Cardiac septum (tissue), 1 donor: ENCODE results near the gene TRIM29. TPM values are rescaled to one million over a fixed set of nuclear protein-coding genes. Genes with fewer than 3 reads are reported as not detected.

Source experiments
- DNase-seq: peaks from one replicate; pipeline ENCODE4 v3.0.0-alpha.2; 2020; ENCODE audit warnings: low spot score
- intact Hi-C: fragments of 100-400 bp; cut with DNase I; formaldehyde crosslinking; loops from one replicate; pipeline ENCODE4 v1.14.0; 2022
- total RNA-seq: library from RNA; stranded (reverse); fragmentation: NEBNext Ultra II Directional; extraction: Animal tissue kit (Norgen Biotek cat#: 25700); gene quantifications from one replicate; pipeline ENCODE4 v1.2.1, GENCODE V29; 2021
- donor health status: DM: no; HTN: no; CAD: no.

The TRIM29 gene
- total RNA-seq, 1 donor from 2014 or later, result not detected

DNA sequence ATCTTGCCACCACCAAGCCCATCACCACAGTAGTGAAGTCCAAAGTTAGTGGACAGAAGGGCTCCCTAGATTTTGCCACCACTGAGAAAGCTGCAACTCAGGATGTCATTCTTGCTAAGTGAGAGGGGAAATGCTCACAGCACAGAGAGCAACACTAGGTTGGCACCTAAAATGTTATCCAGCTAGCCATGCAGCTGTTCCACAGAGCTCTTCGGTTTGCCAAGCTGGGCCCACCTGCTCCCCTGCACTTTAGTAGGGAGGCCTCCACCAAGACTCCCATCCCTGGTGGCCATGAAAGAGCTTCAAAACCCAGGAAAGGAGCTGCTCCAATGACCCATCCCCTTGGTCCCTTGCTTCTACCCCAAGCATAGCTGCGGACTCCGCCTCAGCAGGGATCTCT, 63.8 kb downstream of the TRIM29 start:
- no peak for DNase-seq
- intact Hi-C loops, result no loop called here

DNA sequence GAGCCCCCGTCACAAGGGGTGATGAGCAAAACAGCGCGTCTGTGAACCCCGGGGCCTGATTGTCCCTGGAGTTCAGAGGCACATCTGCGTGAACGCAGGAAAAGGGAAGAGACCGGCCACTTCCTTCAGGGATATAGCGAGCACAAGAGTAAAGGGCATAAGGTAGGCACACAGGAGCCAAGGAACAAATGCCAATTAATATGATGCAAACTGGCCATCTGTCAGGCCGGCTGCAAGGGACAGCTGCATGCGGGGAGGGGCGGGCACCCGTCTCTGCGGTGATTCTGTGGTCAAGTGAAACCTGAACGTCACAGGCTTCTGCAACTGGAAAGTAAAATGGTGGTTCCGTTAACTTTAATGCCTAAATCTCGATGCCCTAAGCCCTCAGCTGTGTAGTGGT, 64.7 kb downstream of the TRIM29 start:
- no peak for DNase-seq
- intact Hi-C loops, result no loop called here

DNA sequence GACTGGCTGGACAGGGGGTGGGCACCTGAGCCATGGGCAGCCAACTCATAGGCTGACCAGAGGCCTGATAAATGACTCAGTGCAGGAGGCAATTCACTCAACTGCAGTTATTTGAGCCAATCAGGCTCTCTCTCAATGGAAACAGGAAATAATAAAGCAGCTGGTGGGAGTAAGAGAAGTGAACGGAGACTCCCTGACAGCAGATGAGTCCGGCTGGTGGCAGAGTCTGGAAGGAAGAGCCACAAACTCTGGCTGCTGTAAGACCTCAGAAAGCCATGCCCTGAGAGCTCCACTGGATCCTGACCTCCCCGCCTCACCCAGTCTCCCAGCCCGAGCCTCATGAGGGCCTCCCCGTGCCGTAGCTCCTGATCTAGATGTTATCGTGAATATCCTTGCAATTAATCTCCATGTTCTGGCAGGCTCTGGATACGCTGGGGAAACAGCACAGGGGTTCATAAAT, 69.8 kb downstream of the TRIM29 start:
- DNase-seq, result no peak
- intact Hi-C loops, result no loop called here

DNA sequence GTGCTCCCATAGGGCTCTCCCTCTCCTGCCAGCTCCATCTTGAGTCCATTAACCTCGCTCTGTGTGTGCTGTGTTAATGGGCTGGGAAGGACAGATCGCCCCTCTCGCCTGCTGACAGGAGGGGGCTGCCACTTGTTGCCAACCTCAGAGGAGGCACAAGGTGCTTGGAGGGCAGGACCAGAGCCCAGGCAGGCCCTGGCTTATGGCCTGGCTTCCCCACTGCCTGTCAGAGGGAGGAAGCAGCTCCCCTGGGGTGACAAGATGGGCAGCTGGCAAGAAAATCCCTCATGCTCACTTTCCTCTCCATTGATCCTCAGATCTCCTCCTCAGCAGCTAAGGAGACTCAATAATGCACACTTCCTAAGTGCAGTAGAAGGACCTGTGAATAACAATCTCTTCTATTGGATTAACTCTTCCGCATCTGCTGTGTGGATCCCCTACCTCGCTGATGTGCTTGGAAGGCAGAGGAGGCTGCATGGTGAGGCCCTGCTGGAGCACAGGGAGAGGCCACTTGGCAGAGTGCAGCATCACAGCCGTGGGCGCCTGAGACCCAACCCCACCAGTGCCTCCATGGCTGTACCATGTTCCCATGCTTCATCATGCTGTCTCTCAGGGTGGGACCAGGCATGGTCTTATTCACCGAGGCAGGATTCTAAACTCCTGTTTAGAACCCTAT, 70.3 kb downstream of the TRIM29 start:
- intact Hi-C loops, result no loop called here
- no peak for DNase-seq

DNA sequence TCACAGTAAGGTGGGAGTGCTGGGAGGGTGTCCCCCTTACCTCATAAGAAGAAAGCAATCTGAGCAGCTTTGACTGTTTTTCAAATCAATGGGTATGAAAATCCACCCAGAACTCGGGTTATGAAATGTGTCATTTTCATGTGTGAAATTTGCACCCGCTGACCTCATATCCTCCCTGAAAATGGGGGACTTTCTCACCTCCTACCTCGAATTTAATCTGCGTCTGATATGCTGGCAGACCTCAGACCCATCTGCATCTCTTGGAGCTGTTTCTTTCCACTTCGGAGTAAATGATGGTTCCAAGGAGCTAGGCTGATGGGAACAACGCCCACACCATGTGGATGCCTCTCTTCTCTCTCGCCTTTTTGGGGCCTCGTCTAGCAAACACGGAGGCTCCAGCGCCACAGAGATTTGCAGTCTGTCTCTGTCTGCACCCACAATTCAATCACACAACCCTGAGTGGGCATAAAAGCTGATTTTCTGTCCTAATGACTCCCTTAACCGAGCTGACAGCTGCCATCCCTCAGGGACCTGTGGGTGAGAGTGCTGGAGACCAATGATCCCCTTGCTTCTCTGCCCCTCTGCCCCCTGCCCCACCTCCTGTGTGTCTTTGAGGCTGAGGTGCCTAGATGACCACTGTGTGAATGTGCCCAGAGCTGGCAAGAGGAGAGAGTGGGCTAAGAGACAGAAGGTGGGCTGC, 71.0 kb downstream of the TRIM29 start:
- intact Hi-C loops, result no loop called here
- DNase-seq, result no peak

DNA sequence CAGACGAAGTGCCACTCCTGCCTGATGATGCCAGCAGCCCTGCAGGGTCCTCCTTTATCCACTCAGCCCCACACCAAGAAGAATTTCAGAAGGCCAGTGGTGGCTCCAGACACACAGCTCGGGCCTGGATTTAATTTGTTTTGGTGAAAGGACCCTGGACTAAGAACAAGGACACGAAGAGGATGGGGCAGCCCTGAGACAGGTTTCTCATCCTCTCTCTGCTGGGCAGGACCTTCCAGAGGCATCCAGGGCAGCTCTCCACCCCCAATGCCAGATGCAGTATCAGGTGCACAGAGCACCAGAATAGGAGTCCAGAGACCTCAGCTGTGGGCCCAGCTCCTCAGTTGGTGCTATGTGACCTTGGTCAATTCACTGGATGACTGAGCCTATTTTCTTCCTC, 72.0 kb downstream of the TRIM29 start:
- DNase-seq, result no peak
- intact Hi-C loops, result no loop called here

DNA sequence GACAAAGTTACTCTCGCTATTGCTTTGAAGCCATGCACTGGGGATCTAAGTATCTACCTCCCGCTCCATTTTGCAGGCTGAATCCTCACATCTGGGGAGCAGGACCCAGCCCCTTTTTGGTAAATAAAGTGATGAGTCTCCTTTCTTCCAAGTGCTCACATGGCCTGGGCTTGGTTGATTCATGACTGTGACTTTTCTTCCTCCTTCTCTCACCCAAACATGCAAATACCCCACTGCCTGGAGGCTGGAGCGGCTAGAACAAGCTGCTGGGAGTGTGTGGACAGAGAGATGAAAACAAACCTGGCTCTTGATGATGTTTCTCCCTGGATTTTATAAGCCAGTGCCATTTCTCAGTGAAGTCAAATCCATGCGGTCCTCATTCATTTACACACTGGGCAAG, 72.7 kb downstream of the TRIM29 start:
- no peak for DNase-seq
- intact Hi-C loops, result no loop called here

DNA sequence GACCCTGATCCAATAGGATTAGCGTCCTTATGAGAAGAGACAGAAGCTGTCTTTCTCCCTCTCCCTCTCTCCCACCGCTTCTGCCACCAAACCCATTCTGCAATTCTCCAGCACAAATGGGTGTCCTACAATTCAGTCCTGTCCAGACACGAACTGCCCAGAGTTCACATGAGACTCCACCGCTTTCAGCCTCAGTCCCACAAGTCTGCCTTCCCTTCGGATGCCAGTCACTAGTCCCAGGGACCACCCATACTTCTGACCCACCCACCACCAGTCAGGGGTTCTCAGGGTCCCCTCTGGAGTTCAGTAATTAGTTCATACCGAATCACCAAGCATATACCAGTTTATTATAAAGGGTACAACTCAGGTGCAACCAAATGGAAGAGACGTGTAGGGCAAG, 73.6 kb downstream of the TRIM29 start:
- intact Hi-C loops, result no loop called here
- DNase-seq, result no peak

DNA sequence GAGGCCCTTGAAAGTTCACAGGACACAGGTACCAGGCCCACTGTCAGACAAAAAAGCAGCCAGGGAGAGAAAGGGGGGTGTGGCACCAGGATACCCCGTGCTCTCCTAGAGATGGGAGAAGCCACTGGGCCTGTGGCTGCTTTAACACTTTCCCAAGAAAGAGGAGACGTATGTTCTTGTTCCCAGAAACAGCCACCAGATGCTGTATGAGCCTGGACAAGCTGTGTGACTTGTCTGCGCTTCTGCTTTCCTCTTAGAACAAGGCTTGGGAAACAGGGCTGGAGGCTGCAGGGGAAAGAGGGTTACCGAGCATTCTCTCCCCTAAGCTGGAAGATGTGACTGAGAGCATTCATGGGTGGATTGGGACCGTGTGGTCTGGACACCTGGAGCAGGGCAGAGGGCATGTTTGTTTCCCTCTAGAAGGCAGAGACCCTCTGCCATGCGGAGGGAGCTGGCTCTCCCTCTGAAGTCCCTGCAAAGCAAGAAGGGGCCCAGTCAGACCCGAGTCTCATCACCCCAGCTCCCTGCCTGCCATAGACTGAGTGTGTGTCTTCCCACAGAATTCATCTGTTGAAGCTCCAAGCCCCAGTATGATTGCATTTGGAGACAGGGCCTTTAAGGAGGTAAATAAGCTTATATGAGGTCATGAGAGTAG, 74.1 kb downstream of the TRIM29 start:
- intact Hi-C loops, result no loop called here
- DNase-seq, result no peak

DNA sequence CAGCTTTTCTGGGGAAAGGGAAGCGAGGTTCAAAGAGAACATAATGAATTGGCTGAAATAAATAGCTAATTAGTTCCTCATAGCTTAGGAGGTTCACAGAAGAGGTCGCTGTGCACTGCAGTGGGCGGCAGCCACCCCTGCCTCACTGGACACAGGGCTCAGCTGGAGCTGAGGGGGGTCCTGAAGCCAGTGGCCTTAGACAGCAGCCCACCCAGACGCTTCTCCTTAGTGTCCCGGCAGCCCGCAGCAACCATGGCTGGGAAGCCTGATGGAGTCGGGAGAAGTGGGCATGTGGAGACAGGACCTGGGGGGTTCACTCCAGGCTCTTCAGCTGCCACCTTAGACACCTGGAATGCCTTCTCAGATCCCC, 75.4 kb downstream of the TRIM29 start:
- DNase-seq, result no peak
- intact Hi-C loops, result no loop called here

DNA sequence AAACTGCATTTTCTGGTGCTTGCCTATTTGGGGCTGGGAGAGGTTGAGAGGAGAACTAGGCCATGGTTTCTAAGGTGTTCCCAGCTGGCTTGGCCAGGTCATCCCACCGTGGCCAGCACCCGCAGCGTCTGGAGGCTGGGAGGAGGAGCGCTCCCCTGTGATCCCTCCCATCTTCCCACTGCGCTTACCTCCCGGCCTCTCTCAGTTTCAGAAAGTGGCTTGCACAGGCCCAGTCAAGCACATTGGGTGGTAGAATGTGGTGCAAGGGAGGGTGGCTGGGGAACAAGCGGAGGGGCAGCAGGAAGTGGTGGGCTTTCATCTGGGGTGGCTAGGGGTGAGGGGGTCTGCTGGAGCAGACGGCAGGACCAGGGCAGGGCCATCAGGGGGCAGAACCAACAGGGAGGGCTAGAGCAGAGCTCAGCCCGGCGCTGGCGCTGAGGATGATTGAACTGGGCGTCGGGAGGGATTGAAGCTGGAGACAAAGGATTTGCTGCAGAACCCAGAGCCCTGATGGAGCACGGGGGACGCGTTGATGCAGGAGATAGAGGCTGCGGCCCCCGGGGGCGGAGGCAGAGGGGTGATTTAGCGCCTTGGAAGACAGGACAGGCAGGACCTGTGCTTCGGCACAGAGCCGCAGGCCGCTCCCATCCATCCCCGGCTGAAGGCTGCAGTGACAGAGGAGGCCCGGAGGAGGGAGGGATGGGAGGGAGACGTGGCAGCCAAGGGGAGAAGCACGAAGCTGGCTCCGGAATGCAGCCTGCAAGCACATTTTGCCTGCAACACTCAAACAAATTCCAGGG, 76.0 kb downstream of the TRIM29 start:
- DNase-seq, result no peak
- intact Hi-C loops, result no loop called here

Other genes with a start within 250 kb of the TRIM29 start
- 17.8 TPM for gene OAF, start 72.9 kb upstream of the TRIM29 start, total RNA-seq
- gene POU2F3, start 102.0 kb upstream of the TRIM29 start, total RNA-seq, result not detected
- gene TLCD5, start 187.2 kb upstream of the TRIM29 start, total RNA-seq, result 16.6 TPM
- gene ARHGEF12, start 198.3 kb upstream of the TRIM29 start, total RNA-seq, result 138 TPM